GM19351 (cell line): ENCODE data around the gene UNC79.

ENCODE experiments used
- ATAC-seq: cut with Tn5 transposase; IDR thresholded peaks from one replicate; pipeline ENCODE4 v1.9.1; 2021; ENCODE audit warnings: mild to moderate bottlenecking, moderate library complexity; ENCODE audit not compliant: unreplicated experiment

Gene UNC79

GRCh38 chr14:93705513-93706156 is 274.9 kb downstream of the UNC79 start:
- no peak for ATAC-seq

- no peak for ATAC-seq
Measured at GRCh38 chr14:93706360-93706955, 275.7 kb downstream of the UNC79 start.

GRCh38 chr14:93707475-93707874 is 276.7 kb downstream of the UNC79 start:
- ATAC-seq = no peak

- no peak for ATAC-seq
Measured at GRCh38 chr14:93708311-93708734, 277.6 kb downstream of the UNC79 start.

GRCh38 chr14:93708800-93709199 is 278.1 kb downstream of the UNC79 start:
- no peak for ATAC-seq

GRCh38 chr14:93709249-93709648 is 278.5 kb downstream of the UNC79 start:
- no peak for ATAC-seq

- no peak for ATAC-seq
Measured at GRCh38 chr14:93712079-93712837, 281.5 kb downstream of the UNC79 start.

- no peak for ATAC-seq
Measured at GRCh38 chr14:93712838-93713724, 282.3 kb downstream of the UNC79 start.

GRCh38 chr14:93713726-93714405 is 283.1 kb downstream of the UNC79 start:
- no peak for ATAC-seq

GRCh38 chr14:93714605-93715004 is 283.9 kb downstream of the UNC79 start:
- no peak for ATAC-seq

GRCh38 chr14:93715279-93715927 is 284.7 kb downstream of the UNC79 start:
- no peak for ATAC-seq

- ATAC-seq = no peak
Measured at GRCh38 chr14:93716002-93716745, 285.4 kb downstream of the UNC79 start.

- no peak for ATAC-seq
Measured at GRCh38 chr14:93716746-93717667, 286.3 kb downstream of the UNC79 start.

- no peak for ATAC-seq
Measured at GRCh38 chr14:93717668-93718320, 287.1 kb downstream of the UNC79 start.

GRCh38 chr14:93719256-93719655 is 288.5 kb downstream of the UNC79 start:
- ATAC-seq = no peak

- no peak for ATAC-seq
Measured at GRCh38 chr14:93720076-93720815, 289.5 kb downstream of the UNC79 start.

- no peak for ATAC-seq
Measured at GRCh38 chr14:93720981-93721483, 290.3 kb downstream of the UNC79 start.
